HG03565 (cell line): ENCODE results near the gene ARAP3.
"Not testable (repeated sequence)": the region's sequence is repeated elsewhere in the genome, so short reads cannot be mapped to it uniquely, and the experiment has no call there.

Experiments used
- ATAC-seq: cut with Tn5 transposase; IDR thresholded peaks from one replicate; pipeline ENCODE4 v1.9.1; 2021; ENCODE audit warnings: mild to moderate bottlenecking, moderate library complexity; ENCODE audit not compliant: unreplicated experiment

Gene ARAP3

DNA sequence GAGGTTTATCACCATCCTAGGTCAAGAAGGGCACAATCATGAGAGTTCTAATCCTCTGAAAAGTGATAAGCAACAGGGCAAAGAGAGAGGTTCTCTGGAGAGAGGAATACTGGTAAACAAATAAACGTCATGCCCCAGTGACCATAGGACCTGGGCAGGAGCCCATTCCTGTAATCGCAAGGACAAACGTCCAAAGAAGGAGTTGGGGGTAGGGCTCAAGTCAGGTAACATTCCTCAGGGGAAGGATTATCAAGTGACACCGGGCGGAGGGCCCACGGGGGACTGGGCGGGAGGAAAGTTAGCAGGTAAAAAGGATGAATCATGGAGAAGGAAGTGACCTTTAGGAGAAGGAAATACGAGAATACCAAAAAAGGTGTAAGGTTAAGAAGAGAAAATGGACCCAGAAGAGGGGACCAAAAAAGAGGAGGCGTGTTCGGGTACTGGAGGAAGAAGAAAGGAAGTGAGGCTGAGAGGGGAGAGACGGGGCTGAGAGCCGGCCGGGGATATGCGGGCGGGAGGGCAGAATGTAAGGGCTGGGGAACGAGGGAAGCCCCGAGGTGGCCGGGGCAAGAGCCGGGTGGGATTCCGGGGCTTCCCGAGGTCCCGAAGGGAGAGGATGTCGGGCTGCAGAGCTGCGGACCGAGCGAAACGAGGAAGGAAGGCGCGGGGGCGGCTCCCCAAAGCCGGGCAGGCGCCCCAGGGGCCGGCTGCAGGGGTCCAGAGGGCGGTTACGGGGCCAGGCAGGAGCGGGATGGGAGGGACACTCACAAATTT, 63.8 kb downstream of the ARAP3 start:
- ATAC-seq = peak; percentile 17

GRCh38 chr5:141617682-141618029, 64.4 kb downstream of the ARAP3 start:
- no peak for ATAC-seq

- no peak for ATAC-seq
Measured at GRCh38 chr5:141617128-141617527, 64.9 kb downstream of the ARAP3 start.

DNA sequence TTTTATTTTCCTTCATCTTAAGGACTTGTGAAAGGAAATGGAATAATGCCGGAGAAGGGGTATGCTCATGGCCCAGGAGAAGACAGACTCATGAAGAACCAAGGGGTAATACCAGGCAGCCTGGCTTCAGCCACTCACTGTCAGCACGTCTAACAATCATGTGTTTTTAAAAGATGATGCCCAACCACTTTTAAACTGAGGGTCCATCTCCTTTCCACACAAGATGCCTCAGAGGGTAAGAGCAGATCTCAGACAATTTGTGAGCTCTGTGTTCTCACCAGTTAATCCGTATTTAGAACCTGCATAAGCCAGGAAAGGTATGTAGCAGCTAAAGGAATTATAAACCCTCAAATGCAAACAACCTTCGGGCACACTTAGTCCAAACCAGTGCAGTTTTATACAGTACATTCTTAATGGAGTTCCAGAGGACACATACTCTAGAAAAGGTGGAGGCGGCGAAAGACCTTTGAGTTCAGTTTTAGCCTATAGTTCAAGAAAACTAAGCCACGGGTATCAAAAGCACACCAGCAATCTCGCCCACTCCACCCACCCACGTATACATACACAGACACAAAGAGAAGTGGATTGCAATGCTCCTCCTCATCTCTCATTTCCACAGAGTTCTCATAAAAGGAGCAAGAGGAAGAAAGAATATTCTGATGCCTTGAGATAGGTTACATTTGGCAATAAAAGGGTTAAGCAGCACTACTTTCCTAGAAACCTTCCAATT, 65.9 kb downstream of the ARAP3 start:
- ATAC-seq = no peak

GRCh38 chr5:141613344-141613743, 68.7 kb downstream of the ARAP3 start:
- no peak for ATAC-seq

- ATAC-seq = no peak
Measured at GRCh38 chr5:141611289-141611688, 70.7 kb downstream of the ARAP3 start.

DNA sequence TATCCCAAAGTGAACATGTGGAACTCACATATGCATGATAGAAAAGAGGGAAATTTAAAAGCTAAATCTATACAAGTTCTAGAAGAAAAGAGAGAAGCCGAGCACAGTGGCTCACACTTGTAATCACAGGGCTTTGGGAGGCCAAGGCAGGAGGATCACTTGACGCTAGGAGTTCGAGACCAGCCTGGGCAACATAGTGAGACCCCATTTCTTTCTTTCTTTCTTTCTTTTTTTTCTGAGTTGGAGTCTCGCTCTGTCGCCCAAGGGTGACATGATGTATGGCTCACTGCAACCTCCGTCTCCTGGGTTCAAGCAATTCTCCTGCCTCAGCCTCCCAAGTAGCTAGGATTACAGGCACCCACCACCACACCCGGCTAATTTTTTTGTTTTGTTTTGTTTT, 72.1 kb downstream of the ARAP3 start:
- not testable (repeated sequence) for ATAC-seq

DNA sequence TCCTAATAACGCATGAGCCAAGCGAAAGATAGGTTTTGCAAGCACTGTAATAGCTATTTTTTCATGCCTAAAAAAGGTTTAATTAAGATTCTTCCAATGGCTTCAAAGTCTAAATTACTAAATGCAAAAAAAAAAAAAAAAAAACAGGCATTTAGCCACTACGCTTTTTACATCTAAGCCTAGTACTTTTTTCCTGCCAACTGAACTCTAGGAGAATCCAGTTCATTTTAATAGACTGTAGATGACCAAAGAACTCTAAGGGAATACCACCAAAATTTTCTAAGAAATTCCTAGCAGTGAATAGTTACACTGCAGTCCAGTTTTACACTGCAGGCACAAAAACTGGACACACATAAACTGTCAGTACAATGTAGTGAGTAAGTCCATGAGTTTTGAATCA, 73.0 kb downstream of the ARAP3 start:
- ATAC-seq = no peak

DNA sequence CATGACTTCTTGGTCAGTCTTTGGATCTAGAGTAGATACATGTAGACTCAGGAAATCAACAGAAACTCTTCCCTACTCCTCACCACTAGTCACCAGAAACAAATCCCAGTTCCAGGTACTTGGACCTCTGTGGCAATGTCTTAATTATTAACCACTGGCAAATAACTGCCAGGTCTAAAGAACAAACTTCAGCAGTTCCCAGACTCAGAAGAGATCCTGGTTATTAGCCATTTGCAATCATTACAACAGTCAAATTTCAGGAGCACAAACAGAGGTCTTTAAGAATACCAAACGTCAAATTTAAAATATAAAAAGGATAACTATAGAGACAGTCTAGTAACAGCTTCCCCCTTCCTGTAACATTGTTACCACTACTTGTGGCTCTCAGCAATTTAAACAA, 73.5 kb downstream of the ARAP3 start:
- no peak for ATAC-seq

DNA sequence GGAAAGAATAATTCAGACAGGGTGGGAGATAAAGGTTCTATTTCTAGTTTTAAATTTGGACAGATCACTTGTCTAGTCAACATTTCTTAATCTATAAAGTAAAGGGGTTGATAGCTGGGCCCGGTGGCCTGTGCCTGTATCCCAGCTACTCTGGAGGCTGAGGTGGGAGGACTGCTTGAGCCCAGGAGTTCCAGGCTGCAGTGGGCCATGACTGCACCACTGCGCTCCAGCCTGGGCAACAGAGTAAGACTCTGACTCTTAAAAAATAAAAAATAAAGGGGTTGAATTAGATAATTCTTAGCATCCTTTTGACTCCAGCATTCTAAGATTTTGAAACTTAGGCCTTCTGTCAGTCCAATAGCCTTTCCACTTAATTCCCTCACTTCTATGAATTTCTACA, 74.0 kb downstream of the ARAP3 start:
- no peak for ATAC-seq

DNA sequence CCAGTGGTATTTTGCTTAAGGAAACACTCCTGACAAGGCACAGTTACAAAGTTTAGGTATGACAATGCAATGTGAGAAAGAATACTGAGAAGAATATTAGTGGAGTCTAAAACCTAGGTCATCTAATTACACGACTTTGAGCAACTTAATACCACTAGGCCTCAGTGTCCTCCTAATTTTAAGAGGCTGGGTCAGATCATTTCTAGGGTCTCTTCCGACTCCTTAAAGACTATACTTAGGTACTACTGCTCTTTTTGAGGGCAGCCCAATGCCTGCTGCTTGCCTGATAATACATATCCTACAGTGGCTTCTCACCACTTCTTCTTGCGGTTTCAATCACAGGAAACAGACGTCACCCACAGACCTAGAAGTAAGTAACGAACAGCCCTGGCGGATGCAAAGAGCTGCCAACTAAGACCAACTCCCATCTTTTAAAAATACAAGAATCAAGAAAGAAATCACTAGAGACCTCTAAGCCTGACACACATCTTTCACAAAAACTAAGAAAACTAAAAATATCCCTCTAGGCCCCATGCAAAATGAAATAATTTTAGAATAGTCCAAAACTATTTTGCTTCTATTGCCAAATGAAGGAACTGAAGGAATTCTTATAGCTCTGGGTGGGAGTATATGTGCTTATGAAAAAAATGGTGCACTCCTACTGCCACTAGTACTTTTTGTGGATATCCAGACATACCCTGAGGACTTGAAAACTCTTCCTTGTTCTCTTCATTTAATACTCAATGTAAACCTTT, 76.3 kb downstream of the ARAP3 start:
- peak; percentile 94 for ATAC-seq

GRCh38 chr5:141603923-141604717, 77.9 kb downstream of the ARAP3 start:
- no peak for ATAC-seq
